ENCODE data around the gene USP3.

The USP3 gene

GRCh38 chr15:63595688-63596087 is 91.3 kb downstream of the USP3 start:
- no peak for DNase-seq

- peak; percentile 23 to 33 (median 30) for DNase-seq
These were observed 92.3 kb downstream of the USP3 start for GRCh38 chr15:63596676-63597037.

GRCh38 chr15:63597038-63597790 is 92.8 kb downstream of the USP3 start, which contains the start of gene FBXL22:
Gene FBXL22 (plus strand): TSS chr15:63597387. CDS start chr15:63597393, 6 bp downstream.
- DNase-seq = no peak

- no peak for DNase-seq
These were observed 93.4 kb downstream of the USP3 start for GRCh38 chr15:63597821-63598220.

GRCh38 chr15:63598473-63599400 is 94.3 kb downstream of the USP3 start:
- no peak for DNase-seq

- DNase-seq = peak; percentile 75 to 85 (median 80)
These were observed 95.1 kb downstream of the USP3 start for GRCh38 chr15:63599401-63600000.

- DNase-seq = peak in 2 of 3 donors; percentile 21 to 24
These were observed 95.7 kb downstream of the USP3 start for GRCh38 chr15:63600001-63600615.

GRCh38 chr15:63600616-63601025 is 96.2 kb downstream of the USP3 start:
- DNase-seq = peak; percentile 93 to 96 (median 96)

- DNase-seq = peak; percentile 31 to 56 (median 37)
These were observed 96.8 kb downstream of the USP3 start for GRCh38 chr15:63601026-63601703.

GRCh38 chr15:63601704-63602185 is 97.4 kb downstream of the USP3 start:
- peak in 1 of 3 donors; percentile 15 for DNase-seq

GRCh38 chr15:63602595-63602994 is 98.2 kb downstream of the USP3 start:
- DNase-seq = no peak

- DNase-seq = no peak
These were observed 99.1 kb downstream of the USP3 start for GRCh38 chr15:63603516-63603915.

- no peak for DNase-seq
These were observed 99.9 kb downstream of the USP3 start for GRCh38 chr15:63604281-63604680.

- no peak for DNase-seq
These were observed 100.6 kb downstream of the USP3 start for GRCh38 chr15:63605036-63605435.

- peak; percentile 22 to 44 (median 27) for DNase-seq
These were observed 101.4 kb downstream of the USP3 start for GRCh38 chr15:63605816-63606215.

GRCh38 chr15:63606308-63606707 is 101.9 kb downstream of the USP3 start:
- no peak for DNase-seq

- no peak for DNase-seq
These were observed 104.6 kb downstream of the USP3 start for GRCh38 chr15:63608989-63609388.

- DNase-seq = no peak
These were observed 105.1 kb downstream of the USP3 start for GRCh38 chr15:63609448-63609847.

GRCh38 chr15:63610209-63610841 is 105.9 kb downstream of the USP3 start:
- peak; percentile 71 to 82 (median 73) for DNase-seq

GRCh38 chr15:63611177-63611576 is 106.8 kb downstream of the USP3 start:
- DNase-seq = no peak

GRCh38 chr15:63612300-63612699 is 107.9 kb downstream of the USP3 start:
- no peak for DNase-seq

GRCh38 chr15:63615935-63616334 is 111.5 kb downstream of the USP3 start:
- DNase-seq = no peak
